ENCODE results near the gene MAN2B2. TPM values are rescaled to one million over a fixed set of nuclear protein-coding genes. Genes with fewer than 3 reads are reported as not detected.

Gene MAN2B2
- total RNA-seq, 1 donor from 2014 or later = 17.7 TPM

GRCh38 chr4:6563935-6564645 is 10.9 kb upstream of the MAN2B2 start:
- intact Hi-C loops (cut with micrococcal nuclease) = no loop called here
- ATAC-seq = no peak
- no peak for DNase-seq

GRCh38 chr4:6565691-6566390 is 9.1 kb upstream of the MAN2B2 start:
- no peak for DNase-seq
- intact Hi-C loops (cut with micrococcal nuclease) = no loop called here
- no peak for ATAC-seq

- intact Hi-C loops (cut with micrococcal nuclease) = no loop called here
- ATAC-seq (no peak), DNase-seq (no peak)
These were observed 8.4 kb upstream of the MAN2B2 start for GRCh38 chr4:6566391-6567190.

GRCh38 chr4:6567218-6567617 is 7.8 kb upstream of the MAN2B2 start:
- DNase-seq (no peak), ATAC-seq (no peak)
- intact Hi-C loops (cut with micrococcal nuclease) = no loop called here

- intact Hi-C loops (cut with micrococcal nuclease) = no loop called here
- ATAC-seq (no peak), DNase-seq (no peak)
These were observed 6.8 kb upstream of the MAN2B2 start for GRCh38 chr4:6568148-6568547.

- no peak for DNase-seq
- intact Hi-C loops (cut with micrococcal nuclease) = no loop called here
- ATAC-seq = no peak
These were observed 6.2 kb upstream of the MAN2B2 start for GRCh38 chr4:6568689-6569332.

GRCh38 chr4:6571608-6572007 is 3.4 kb upstream of the MAN2B2 start:
- DNase-seq (no peak), ATAC-seq (no peak)
- intact Hi-C loops (cut with micrococcal nuclease) = no loop called here

GRCh38 chr4:6573551-6573950 is 1.4 kb upstream of the MAN2B2 start:
- DNase-seq = no peak
- intact Hi-C loops (cut with micrococcal nuclease) = no loop called here
- ATAC-seq = no peak

- DNase-seq (no peak), ATAC-seq (no peak)
- intact Hi-C loops (cut with micrococcal nuclease) = no loop called here
These were observed 823 bp upstream of the MAN2B2 start for GRCh38 chr4:6573986-6574746.

- DNase-seq (no peak), ATAC-seq (no peak)
- intact Hi-C loops (cut with micrococcal nuclease) = no loop called here
These were observed 683 bp downstream of the MAN2B2 start for GRCh38 chr4:6575503-6576240.

- intact Hi-C loops (cut with micrococcal nuclease) = no loop called here
- no peak for ATAC-seq
- DNase-seq = no peak
These were observed 1.5 kb downstream of the MAN2B2 start for GRCh38 chr4:6576512-6576911.

GRCh38 chr4:6576932-6577331 is 1.9 kb downstream of the MAN2B2 start:
- intact Hi-C loops (cut with micrococcal nuclease) = no loop called here
- DNase-seq (no peak), ATAC-seq (no peak)

GRCh38 chr4:6577409-6577808 is 2.4 kb downstream of the MAN2B2 start:
- ATAC-seq (no peak), DNase-seq (no peak)
- intact Hi-C loops (cut with micrococcal nuclease) = no loop called here

- DNase-seq = no peak
- intact Hi-C loops (cut with micrococcal nuclease) = no loop called here
- no peak for ATAC-seq
These were observed 3.2 kb downstream of the MAN2B2 start for GRCh38 chr4:6578221-6578620.

- ATAC-seq = no peak
- intact Hi-C loops (cut with micrococcal nuclease) = no loop called here
These were observed 5.4 kb downstream of the MAN2B2 start for GRCh38 chr4:6580353-6580752.

GRCh38 chr4:6581566-6582121 is 6.7 kb downstream of the MAN2B2 start:
- ATAC-seq (no peak), DNase-seq (no peak)

More at GRCh38 chr4:6580353-6580752, 5.4 kb downstream of the MAN2B2 start:
- DNase-seq = no peak

GRCh38 chr4:6582889-6583490 is 8.0 kb downstream of the MAN2B2 start:
- intact Hi-C loops (cut with micrococcal nuclease) = no loop called here
- ATAC-seq (no peak), DNase-seq (no peak)

More at GRCh38 chr4:6581566-6582121, 6.7 kb downstream of the MAN2B2 start:
- intact Hi-C loops (cut with micrococcal nuclease) = no loop called here

GRCh38 chr4:6584865-6585264 is 9.9 kb downstream of the MAN2B2 start:
- ATAC-seq = no peak
- intact Hi-C loops (cut with micrococcal nuclease) = no loop called here
- no peak for DNase-seq
